K562 (cell line): ENCODE data around the gene AQR. TPM values are rescaled to one million over a fixed set of nuclear protein-coding genes. Genes with fewer than 3 reads are reported as not detected.

ENCODE experiments used
- CGGBP1 ChIP-seq: fragments of 250-450 bp; sonication (Bioruptor Pico); IDR thresholded peaks from 2 replicates; pipeline ENCODE4 v1.9.0; 2021; ENCODE audit warnings: mild to moderate bottlenecking
- E2F6 ChIP-seq, 2 experiments: IDR thresholded peaks; 2 replicates each; pipeline ENCODE4 v1.6.1; 2011; ENCODE audit warnings: borderline replicate concordance in 1 of 2, control low read depth in 1 of 2, low read depth in 1 of 2, low read length in 1 of 2, mild to moderate bottlenecking in 1 of 2, mixed read lengths in 1 of 2, moderate library complexity in 1 of 2; ENCODE audit not compliant: insufficient read depth in 1 of 2, insufficient read length in 1 of 2, poor library complexity in 1 of 2, severe bottlenecking in 1 of 2; ENCODE audit errors: extremely low read depth in 1 of 2
- ELK3 ChIP-seq: fragments of 450-650 bp; formaldehyde crosslinking; IDR thresholded peaks from 2 replicates; pipeline ENCODE4 v1.4.0; 2020; ENCODE audit warnings: mild to moderate bottlenecking
- EP300 ChIP-seq: IDR thresholded peaks from 2 replicates; pipeline ENCODE4 v1.6.1; 2012; ENCODE audit warnings: low read length, improper control_type of control experiment
- FOXP1 ChIP-seq: sonication (generic); formaldehyde crosslinking; IDR thresholded peaks from 2 replicates; pipeline ENCODE4 v1.8.0; 2022; ENCODE audit warnings: mild to moderate bottlenecking, missing genetic modification reagents
- GATA2 ChIP-seq: sonication (generic); formaldehyde crosslinking; IDR thresholded peaks from 2 replicates; pipeline ENCODE4 v1.4.0; 2020; ENCODE audit warnings: mild to moderate bottlenecking, missing genetic modification reagents
- KAT7 ChIP-seq: sonication (generic); formaldehyde crosslinking; IDR thresholded peaks from 2 replicates; pipeline ENCODE4 v1.8.0; 2022; ENCODE audit warnings: missing genetic modification reagents, mild to moderate bottlenecking, borderline replicate concordance
- SMAD1 ChIP-seq: fragments of 150-350 bp; IDR thresholded peaks from 2 replicates; pipeline ENCODE4 v1.6.1; 2014; ENCODE audit warnings: low read length, low read depth; ENCODE audit not compliant: partially characterized antibody
- ZNF277 ChIP-seq: fragments of 250-450 bp; sonication (Bioruptor Pico); IDR thresholded peaks from 2 replicates; pipeline ENCODE4 v1.8.0; 2022; ENCODE audit warnings: inconsistent platforms, mild to moderate bottlenecking, moderate library complexity, borderline replicate concordance
- ZNF384 ChIP-seq: IDR thresholded peaks from 2 replicates; pipeline ENCODE4 v1.6.1; 2012; ENCODE audit warnings: low read depth, low read length, improper control_type of control experiment
- polyA plus RNA-seq, 8 experiments: library from polyadenylated mRNA; depleted of rRNA in 4 of 8; stranded (reverse) in 5 of 8; unstranded in 3 of 8; fragments of >200 nt; fragmentation: Nextera tagmentation in 2 of 8; fragmentation: Illumina TruSeq in 1 of 8; extraction: Ambion mirVana in 2 of 8; extraction: Trizol in 1 of 8; gene quantifications; 2 replicates each; pipeline versions ENCODE4 v1.2.1 to v1.2.3, GENCODE V29; 2011 to 2014; ENCODE audit warnings: inconsistent platforms in 1 of 8, missing spikeins in 1 of 8
- total RNA-seq, 7 experiments: library from RNA; depleted of rRNA in 6 of 7; stranded (reverse); fragments of >200 nt in 6 of 7; fragmentation: Illumina TruSeq in 2 of 7; extraction: Trizol in 2 of 7; gene quantifications; 2 replicates each; pipeline versions ENCODE4 v1.2.1 to v1.2.3, GENCODE V29; 2011 to 2021; ENCODE audit warnings: low replicate concordance in 1 of 7

Gene AQR
- total and polyA plus RNA-seq, 9 of the 15 experiments (the other 6 are each of a cell fraction or from before 2014, with no cell fraction given): 22.0 to 62.9 (median 39.3) TPM

- TF ChIP-seq CGGBP1 (CRISPR knock-in tag): no peak
- TF ChIP-seq ZNF277 (CRISPR knock-in tag): no peak
- TF ChIP-seq SMAD1: no peak
- no peak for TF ChIP-seq E2F6 (IDR thresholded peaks at IDR 0.05; ENCODE audit: borderline replicate concordance in 1 of 2, extremely low read depth in 1 of 2, insufficient read depth in 1 of 2, insufficient read length in 1 of 2, low read depth in 1 of 2, low read length in 1 of 2, poor library complexity in 1 of 2, severe bottlenecking in 1 of 2)
- TF ChIP-seq EP300: no peak
- TF ChIP-seq ZNF384: peak; percentile 47; the same call in 1 of the 2 replicates
- TF ChIP-seq ELK3 (CRISPR knock-in tag): no peak
- no peak for TF ChIP-seq GATA2 (CRISPR knock-in tag)
- no peak for TF ChIP-seq FOXP1
- no peak for TF ChIP-seq KAT7 (CRISPR knock-in tag)
These were observed 116.4 kb downstream of the AQR start (continued) for GRCh38 chr15:34853001-34853758.
